Endodermal cell (in vitro differentiated cells): ENCODE measurements around the gene MBD3. TPM values are rescaled to one million over a fixed set of nuclear protein-coding genes. Genes with fewer than 3 reads are reported as not detected.

Source experiments
- DNase-seq: peaks from one replicate; pipeline ENCODE4 v3.0.0-alpha.2; 2017
- H3K27ac ChIP-seq: 2 replicates; pipeline ENCODE4 v1.5.1; 2013; ENCODE audit warnings: mild to moderate bottlenecking, low read depth, low read length, moderate library complexity
- H3K27me3 ChIP-seq: 2 replicates; pipeline ENCODE4 v1.6.1; 2013; ENCODE audit warnings: mild to moderate bottlenecking, low read length, moderate library complexity; ENCODE audit not compliant: insufficient read depth, control insufficient read depth, poor library complexity, severe bottlenecking
- H3K36me3 ChIP-seq: 2 replicates; pipeline ENCODE4 v1.7.0; 2013; ENCODE audit warnings: mild to moderate bottlenecking, low read length, moderate library complexity; ENCODE audit not compliant: control insufficient read depth, insufficient read depth
- H3K4me1 ChIP-seq: one replicate; pipeline ENCODE4 v1.7.0; 2013; ENCODE audit warnings: low read length; ENCODE audit not compliant: control insufficient read depth, insufficient read depth
- H3K4me3 ChIP-seq: 2 replicates; pipeline ENCODE4 v1.5.1; 2013; ENCODE audit warnings: mild to moderate bottlenecking, low read length, moderate library complexity
- H3K9ac ChIP-seq: 2 replicates; pipeline ENCODE4 v1.6.1; 2013; ENCODE audit warnings: mild to moderate bottlenecking, low read length, moderate library complexity; ENCODE audit not compliant: poor library complexity, severe bottlenecking; ENCODE audit errors: extremely low read depth
- H3K9me3 ChIP-seq: 2 replicates; pipeline ENCODE4 v1.6.1; 2013; ENCODE audit warnings: mild to moderate bottlenecking, low read length, moderate library complexity; ENCODE audit not compliant: control insufficient read depth
- H3K27ac Mint-ChIP-seq: 2 replicates; pipeline ENCODE4 v1.8.0; 2020; ENCODE audit warnings: mixed read lengths
- H3K27me3 Mint-ChIP-seq: 2 replicates; pipeline ENCODE4 v1.8.0; 2021; ENCODE audit warnings: mild to moderate bottlenecking, mixed read lengths; ENCODE audit not compliant: insufficient read depth
- H3K36me3 Mint-ChIP-seq: 2 replicates; pipeline ENCODE4 v1.8.0; 2020; ENCODE audit warnings: low read depth, mixed read lengths
- H3K4me1 Mint-ChIP-seq: 2 replicates; pipeline ENCODE4 v1.8.0; 2020; ENCODE audit warnings: mixed read lengths
- H3K4me3 Mint-ChIP-seq: 2 replicates; pipeline ENCODE4 v1.8.0; 2020; ENCODE audit warnings: mild to moderate bottlenecking, moderate library complexity, mixed read lengths
- H3K9me3 Mint-ChIP-seq: 2 replicates; pipeline ENCODE4 v1.8.0; 2020; ENCODE audit warnings: mild to moderate bottlenecking, mixed read lengths
- CTCF ChIP-seq: fragments of 200-600 bp; sonication (generic); conservative IDR thresholded peaks from 2 replicates; pipeline ENCODE4 v1.5.0; 2021; ENCODE audit warnings: antibody characterized with exemption, mild to moderate bottlenecking
- WGBS, 2 experiments: methylation state at CpG; one replicate each; pipeline versions ENCODE4 v1.1.5 to v1.1.7; 2013; ENCODE audit warnings: missing lambda C conversion rate in 2 of 2, mixed read lengths in 1 of 2; ENCODE audit not compliant: insufficient coverage in 1 of 2, insufficient read length in 1 of 2; 5-methylcytosine and 5-hydroxymethylcytosine counted together
- total RNA-seq, 2 donors: library from RNA; stranded (reverse); fragmentation: NEBNext Ultra II Directional in 1 of 2; extraction: Animal tissue kit (Norgen Biotek cat#: 25700) in 1 of 2; gene quantifications; 2 replicates in 1 of 2; 3 replicates in 1 of 2; pipeline ENCODE4 v1.2.1, GENCODE V29; 2021

MBD3 gene
- total RNA-seq, 2 donors from 2014 or later, result 108 TPM

GRCh38 chr19:1590641-1591397 is 1.8 kb downstream of the MBD3 start:
- Histone ChIP-seq H3K4me3 (peak overlapping the region; percentile 96), H3K4me1 (no peaks in the 10 kb centered on the region), H3K36me3 (peaks cover 14% of the 10 kb centered on the region), H3K27ac (peak overlapping the region; percentile 100), H3K9me3 (no peaks in the 10 kb centered on the region), H3K9ac (peak overlapping the region; percentile 100), H3K27me3 (no peaks in the 10 kb centered on the region)
- H3K27ac Mint-ChIP-seq, result peak overlapping the region; percentile 83
- peak; percentile 61 for TF ChIP-seq CTCF
- H3K27me3 Mint-ChIP-seq, result no peaks in the 10 kb centered on the region
- no peaks in the 10 kb centered on the region for H3K9me3 Mint-ChIP-seq
- peaks cover 9% of the 10 kb centered on the region for H3K4me1 Mint-ChIP-seq
- WGBS, 2 experiments, result 39 to 52% methylated on average over 8 to 10 of the region's 10 CpGs
- peak overlapping the region; percentile 91 for H3K4me3 Mint-ChIP-seq
- H3K36me3 Mint-ChIP-seq, result peaks cover 27% of the 10 kb centered on the region
- DNase-seq, result peak; percentile 81

- Histone ChIP-seq H3K4me1 (no peaks in the 10 kb centered on the region), H3K9ac (no peak overlapping the region), H3K4me3 (no peak overlapping the region), H3K27me3 (no peaks in the 10 kb centered on the region), H3K9me3 (no peaks in the 10 kb centered on the region), H3K27ac (peak overlapping the region; percentile 17), H3K36me3 (peaks cover 22% of the 10 kb centered on the region)
- DNase-seq, result no peak
- H3K36me3 Mint-ChIP-seq, result peaks cover 41% of the 10 kb centered on the region
- TF ChIP-seq CTCF, result no peak
- peak overlapping the region; percentile 72 for H3K27ac Mint-ChIP-seq
- no peak overlapping the region for H3K4me3 Mint-ChIP-seq
- H3K4me1 Mint-ChIP-seq, result peaks cover 9% of the 10 kb centered on the region
- no peaks in the 10 kb centered on the region for H3K27me3 Mint-ChIP-seq
- H3K9me3 Mint-ChIP-seq, result no peaks in the 10 kb centered on the region
- WGBS, 2 experiments, result 93 to 94% methylated on average over 9 of the region's 9 CpGs
Measured at GRCh38 chr19:1587872-1588271, 4.8 kb downstream of the MBD3 start.

GRCh38 chr19:1585243-1585580 is 7.5 kb downstream of the MBD3 start:
- Histone ChIP-seq H3K9me3 (no peaks in the 10 kb centered on the region), H3K9ac (no peak overlapping the region), H3K4me1 (no peaks in the 10 kb centered on the region), H3K36me3 (peaks cover 44% of the 10 kb centered on the region), H3K27ac (no peak overlapping the region), H3K4me3 (no peak overlapping the region), H3K27me3 (no peaks in the 10 kb centered on the region)
- peak overlapping the region; percentile 61 for H3K27ac Mint-ChIP-seq
- no peaks in the 10 kb centered on the region for H3K27me3 Mint-ChIP-seq
- H3K36me3 Mint-ChIP-seq, result peaks cover 56% of the 10 kb centered on the region
- TF ChIP-seq CTCF, result no peak
- no peaks in the 10 kb centered on the region for H3K4me1 Mint-ChIP-seq
- no peak overlapping the region for H3K4me3 Mint-ChIP-seq
- no peaks in the 10 kb centered on the region for H3K9me3 Mint-ChIP-seq
- no peak for DNase-seq
- 96 to 100% methylated on average over 5 to 13 of the region's 13 CpGs for WGBS, 2 experiments
